GM18907 (cell line): ENCODE measurements around the gene ENSA.
"Not testable (repeated sequence)": the region's sequence is repeated elsewhere in the genome, so short reads cannot be mapped to it uniquely, and the experiment has no call there.

Experiments
- ATAC-seq: cut with Tn5 transposase; IDR thresholded peaks from one replicate; pipeline ENCODE4 v1.9.1; 2021; ENCODE audit warnings: mild to moderate bottlenecking, moderate library complexity; ENCODE audit not compliant: unreplicated experiment

Gene ENSA

GRCh38 chr1:150622303-150622975 lies 7.0 kb downstream of the ENSA start:
- ATAC-seq = no peak

DNA sequence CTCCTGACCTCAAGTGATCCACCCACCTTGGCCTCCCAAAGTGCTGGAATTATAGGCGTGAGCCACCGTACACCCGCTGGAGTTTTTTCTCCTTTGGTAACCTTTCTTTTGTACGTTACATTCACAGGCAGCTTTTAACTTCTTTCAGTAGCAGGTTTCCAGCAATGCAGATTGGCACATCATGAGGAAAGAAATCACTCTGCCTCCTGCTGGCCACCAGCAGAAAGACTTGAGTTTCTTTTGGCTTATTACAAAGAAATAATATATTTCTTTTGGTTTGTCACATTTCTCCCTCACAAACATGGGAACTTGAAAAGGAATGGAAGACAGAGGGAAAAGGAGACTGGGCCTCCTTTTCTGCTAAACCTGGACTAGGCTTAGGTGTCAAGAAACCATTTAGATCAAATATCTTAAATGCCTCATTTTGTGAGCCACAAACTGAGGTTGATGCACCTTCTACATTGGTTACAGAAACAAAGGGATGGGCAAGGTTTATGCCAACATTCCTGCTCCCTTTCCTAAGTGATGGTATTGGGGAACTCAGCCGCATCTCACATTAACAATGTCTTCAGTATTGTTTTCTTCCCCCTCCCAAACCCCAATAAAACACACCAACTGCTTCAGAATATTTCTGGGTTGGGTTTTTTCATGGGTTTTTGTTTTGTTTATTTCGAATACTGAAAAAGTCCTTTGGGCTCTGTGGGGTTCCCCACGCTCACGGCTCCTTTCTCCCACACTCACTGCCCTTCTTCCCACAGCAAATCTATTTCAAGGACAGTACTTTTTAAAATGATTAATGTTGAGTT lies 7.7 kb downstream of the ENSA start:
- no peak for ATAC-seq

DNA sequence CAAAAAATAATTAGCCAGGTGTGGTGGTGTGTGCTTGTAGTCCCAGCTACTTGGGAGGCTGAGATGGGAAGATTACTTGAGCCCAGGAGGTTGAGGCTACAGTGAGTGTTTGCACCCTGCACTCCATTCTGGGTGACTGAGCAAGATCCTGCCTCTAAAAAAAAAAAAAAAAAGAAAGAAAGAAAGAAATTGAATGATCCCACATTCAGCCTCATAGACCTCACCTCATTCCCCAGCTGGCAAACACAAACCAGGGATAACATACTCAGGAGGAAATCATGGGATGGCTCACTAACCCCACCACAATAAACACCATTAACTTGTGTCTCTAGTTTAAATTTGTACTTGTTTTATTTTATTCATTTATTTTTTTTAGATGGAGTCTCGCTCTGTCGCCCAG lies 8.5 kb downstream of the ENSA start:
- no peak for ATAC-seq

DNA sequence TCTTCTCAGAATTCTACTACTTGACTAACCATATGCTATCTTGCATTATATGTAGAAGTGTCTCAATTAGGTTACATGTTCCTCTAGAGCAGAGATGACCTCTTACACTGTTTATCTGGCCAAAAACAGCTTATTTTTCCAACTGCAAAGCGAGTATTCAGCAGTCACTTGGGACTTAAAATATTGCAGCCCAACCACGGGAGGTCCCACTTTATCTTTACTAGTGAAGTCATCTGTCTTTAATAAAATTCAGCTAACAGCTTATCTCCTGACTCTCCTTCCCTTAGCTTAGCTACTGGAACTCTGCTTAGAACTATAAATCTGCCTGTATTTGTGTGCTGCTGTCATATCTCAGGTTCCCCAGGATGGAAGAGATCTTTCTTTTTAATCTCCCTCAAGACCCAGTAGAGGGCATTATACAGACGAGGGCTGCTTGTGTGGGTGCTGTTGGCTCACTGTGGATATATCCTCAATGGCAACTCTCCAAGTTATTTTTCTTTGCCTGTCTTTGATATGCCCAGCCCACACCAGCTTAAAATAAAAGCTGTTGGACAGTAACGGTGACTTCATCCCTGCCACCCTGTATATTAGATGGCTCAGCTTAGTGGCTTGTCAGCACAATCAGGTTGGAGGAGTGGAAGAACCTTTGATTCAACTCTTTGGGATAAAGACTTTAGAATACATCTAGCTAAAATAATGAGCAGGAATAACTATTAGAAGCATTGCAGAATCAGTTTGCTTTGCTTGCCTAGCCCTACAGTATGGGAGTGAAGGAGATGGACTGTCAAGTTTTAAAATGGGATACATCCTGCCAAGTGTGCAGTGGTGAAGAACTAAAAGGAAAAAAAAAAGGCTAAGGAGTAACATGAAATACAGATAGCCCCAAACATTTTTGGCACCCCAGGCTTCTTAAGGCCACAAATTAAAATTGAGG lies 9.6 kb downstream of the ENSA start:
- ATAC-seq = no peak

- no peak for ATAC-seq
These were observed 13.8 kb downstream of the ENSA start for GRCh38 chr1:150615346-150616201.

DNA sequence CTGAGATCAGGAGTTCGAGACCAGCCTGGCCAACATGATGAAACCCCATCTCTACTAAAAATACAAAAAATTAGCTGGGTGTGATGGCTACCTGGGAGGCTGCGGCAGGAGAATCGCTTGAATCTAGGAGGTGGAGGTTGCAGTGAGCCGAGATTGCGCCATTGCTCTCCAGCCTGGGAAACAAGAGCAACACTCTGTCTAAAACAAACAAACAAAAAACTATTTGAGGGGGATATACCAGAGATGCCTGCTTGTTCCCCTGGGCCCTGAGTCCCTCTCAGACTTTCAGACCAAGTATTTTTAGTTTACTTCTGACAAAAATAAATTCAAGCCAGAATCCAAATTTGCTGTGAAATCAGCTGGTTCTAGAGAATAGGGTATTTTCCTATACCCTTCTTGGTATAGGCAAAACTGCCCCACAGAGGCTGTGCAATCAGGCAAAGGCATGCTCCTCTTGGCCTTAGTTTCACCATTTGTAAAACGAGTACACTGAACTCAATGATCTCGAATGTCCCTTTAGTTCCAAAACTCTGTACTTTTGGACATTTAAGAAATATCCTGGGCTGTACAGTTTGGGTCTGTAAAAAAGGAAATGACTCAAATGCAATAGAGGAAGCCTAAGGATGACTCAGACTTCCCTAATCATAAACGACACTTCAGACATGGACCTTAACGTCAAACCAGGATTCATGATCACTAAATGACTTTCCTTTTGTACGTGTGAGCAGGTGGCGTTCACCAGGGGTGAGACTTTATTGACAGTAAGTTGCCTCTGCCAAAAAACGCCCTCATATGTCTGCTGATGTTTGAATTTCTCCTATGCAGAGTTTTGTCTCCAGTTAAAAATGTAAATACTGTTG lies 16.1 kb downstream of the ENSA start:
- no peak for ATAC-seq

DNA sequence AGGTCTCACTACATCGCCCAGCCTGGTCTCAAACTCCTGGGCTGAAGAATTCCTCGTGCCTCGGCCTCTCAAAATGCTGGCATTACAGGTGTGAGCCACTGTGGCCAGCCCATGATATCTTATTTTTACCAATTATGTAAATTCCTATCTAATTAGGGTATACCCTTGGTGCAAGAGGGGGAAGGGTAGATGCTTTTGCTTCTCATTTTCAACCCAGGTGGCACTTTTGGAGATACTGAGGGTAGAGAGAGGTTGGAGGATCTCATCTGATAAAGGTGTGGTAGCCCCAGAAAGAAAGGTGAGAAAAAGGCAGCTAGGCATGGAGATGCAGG lies 17.4 kb downstream of the ENSA start:
- ATAC-seq = no peak

DNA sequence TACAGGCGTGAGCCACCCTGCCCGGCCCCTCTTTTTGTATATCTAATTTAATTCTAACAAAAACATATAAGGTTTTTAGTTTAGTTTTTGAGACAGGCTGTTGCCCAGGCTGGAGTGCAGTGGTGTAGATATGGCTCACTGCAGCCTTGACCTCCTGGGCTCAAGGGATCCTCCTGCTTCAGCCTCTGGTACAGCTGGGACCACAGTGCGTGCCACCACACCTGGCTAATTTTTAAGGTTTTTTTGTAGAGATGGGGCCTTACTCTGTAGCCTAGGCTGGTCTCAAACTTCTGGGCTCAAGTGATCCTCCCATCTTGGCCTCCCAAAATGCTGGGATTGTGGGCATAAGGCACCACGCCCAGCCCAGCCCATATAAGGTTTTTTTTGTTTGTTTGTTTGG lies 18.8 kb downstream of the ENSA start:
- ATAC-seq = no peak

DNA sequence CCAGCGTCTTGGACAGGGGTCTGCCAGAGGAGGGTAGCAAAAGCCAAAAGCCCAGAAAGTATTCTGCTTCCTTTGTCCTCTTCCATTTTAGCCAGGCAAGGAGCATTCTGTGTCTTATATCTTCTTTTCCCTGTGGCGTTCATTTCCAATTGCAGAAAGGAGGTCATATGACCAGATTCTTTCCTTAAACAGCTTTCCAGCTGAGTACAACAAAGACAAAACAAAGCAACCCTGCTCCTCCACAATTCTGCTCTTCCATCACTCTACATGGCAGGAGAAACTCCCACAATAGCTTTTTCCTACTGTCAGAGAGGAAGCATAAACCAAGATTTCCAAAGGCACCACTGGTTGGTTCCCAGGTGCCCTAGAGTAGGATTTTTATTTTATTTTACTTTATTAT lies 19.7 kb downstream of the ENSA start:
- no peak for ATAC-seq

DNA sequence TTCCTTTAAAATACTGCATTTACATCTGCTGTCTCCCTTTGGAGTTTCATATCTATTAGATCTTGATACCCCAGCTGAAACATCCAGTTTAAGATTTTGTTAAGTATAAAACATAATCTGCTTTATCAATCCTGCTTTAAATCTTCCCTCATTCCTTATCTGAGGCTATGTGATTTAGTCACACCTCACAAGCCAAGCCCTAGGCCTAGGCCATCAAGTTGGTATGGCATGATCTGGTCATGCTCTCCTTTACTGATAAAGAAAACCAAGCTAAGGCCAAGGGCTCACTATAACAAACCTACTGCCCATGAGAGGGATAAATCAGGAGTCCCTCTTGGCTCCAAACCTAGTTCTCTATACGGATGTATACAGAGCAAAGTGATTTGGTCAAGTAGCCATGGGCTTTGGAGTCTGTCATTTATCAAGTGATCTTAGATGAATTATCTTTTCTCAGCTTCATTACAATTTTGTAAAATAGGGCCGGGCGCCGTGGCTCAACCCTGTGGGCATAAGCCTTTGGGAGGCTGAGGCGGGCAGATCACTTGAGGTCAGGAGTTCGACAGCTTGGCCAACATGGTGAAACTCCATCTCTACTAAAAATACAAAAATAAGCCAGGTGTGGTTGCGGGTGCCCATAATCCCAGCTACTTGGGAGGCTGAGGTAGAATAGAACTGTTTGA lies 22.8 kb downstream of the ENSA start:
- no peak for ATAC-seq

GRCh38 chr1:150605451-150605731 lies 24.0 kb downstream of the ENSA start:
- ATAC-seq = not testable (repeated sequence)

DNA sequence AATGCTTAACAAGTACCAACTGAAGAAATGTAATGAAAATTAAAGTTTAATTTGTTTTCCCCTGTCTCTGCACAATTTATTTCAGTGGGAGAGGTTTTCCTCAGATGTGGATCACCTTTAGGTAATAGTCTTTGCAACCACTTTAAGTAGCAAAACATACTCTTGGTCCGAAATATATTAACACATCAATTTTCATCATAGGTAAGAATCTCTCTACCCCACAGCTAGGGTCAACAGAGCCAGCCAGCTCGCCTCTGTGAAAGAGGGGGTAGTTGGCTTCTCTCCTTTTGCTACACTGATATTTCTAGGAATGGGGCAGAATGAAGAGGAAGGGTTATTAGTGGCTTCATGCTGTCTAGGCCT lies 25.2 kb downstream of the ENSA start:
- no peak for ATAC-seq

GRCh38 chr1:150603711-150604110 lies 25.7 kb downstream of the ENSA start:
- ATAC-seq = no peak

DNA sequence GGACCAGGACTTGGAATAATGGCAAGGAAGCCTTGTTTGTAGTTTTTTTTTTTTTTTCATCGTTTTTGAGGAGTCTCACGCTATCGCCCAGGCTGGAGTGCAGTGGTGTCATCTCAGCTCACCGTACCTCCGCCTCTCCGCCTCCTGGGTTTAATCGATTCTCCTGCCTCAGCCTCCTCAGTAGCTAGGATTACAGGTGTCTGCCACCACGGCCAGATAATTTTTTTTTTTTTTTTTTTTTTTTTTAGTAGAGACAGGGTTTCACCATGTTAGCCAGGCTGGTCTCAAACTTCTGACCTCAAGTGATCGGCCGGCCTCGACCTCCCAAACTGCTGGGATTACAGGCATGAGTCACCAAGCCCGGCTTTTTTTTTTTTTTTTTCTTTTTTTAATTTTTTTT lies 27.0 kb downstream of the ENSA start:
- not testable (repeated sequence) for ATAC-seq

DNA sequence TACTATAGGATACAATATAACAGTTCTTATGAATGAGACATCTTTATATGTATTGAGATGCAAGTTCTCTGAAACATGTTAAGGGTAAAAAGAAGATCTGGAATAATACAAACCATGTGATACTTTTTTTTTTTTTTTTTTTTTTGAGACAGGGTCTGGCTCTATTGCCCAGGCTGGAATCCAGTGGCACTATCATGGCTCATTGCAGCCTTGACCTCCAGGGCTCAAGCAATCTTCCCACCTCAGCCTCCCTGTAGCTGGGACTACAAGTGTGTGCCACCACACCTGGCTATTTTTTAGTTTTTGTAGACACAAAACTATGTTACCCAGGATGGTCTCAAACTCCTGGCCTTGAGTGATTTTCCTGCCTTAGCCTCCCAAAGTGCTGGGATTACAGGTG lies 27.9 kb downstream of the ENSA start:
- ATAC-seq = no peak

DNA sequence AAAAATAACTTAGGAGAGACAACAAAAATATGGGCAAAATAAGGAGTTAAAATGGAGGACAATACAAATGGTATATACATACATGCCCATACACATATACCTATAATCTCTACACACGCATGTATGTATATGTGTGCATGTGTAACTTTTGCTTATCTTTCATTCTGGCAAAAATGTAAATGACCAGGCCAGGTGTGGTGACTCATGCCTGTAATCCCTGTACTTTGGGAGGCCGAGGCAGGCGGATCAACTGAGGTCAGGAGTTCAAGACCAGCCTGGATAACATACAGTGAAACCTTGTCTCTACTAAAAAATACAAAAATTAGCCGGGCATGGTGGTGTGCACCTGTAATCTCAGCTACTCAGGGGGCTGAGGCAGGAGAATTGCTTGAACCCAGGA lies 31.1 kb downstream of the ENSA start:
- ATAC-seq = not testable (repeated sequence)

- no peak for ATAC-seq
These were observed 32.4 kb downstream of the ENSA start for GRCh38 chr1:150596976-150597375.

DNA sequence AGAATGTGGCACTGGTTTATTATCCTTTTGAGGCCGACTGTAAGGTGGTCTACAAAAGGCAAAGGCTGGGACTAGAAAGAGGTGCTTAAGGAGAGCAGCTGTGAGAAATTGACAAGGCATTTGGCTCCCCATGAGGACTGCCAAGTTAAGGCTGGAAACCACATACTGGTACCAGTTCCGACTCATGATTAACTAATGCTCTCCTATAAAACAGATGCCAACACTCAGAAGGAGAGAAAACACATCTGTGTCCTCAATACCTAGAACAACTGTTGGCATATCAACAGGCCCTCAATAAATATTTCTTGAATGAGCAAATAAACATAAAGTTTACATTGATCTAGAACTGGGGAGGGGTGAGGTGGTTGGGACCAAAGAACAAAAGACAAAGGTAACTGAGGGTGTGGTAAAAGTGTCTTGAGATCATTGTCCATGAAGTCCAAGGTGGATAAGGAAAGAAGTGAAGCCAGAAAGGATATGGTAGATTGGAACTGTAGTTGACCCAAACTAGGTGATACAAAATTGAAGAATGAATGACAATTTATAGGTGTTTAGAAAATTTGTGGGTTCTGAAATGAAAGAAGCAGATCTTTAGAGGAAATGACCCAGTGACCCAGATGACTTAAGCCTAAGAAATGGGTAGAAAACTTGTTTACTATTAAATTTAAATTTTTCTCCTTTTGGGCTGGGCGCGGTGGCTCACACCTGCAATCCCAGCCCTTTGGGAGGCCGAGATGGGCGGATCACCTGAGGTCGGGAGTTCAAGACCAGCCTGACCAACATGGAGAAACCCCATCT lies 33.1 kb downstream of the ENSA start:
- no peak for ATAC-seq

- ATAC-seq = no peak
These were observed 47.0 kb downstream of the ENSA start for GRCh38 chr1:150582371-150582770.
